Epithelial cell of esophagus (primary cell): ENCODE measurements around the gene PHF5A.
A peak's percentile ranks its signal among the peaks of the same experiment; 100 is the strongest.

Source experiments
- DNase-seq: peaks from one replicate; pipeline ENCODE4 v3.0.0; 2010; ENCODE audit warnings: low read depth
- H3K4me3 ChIP-seq: 2 replicates; pipeline ENCODE4 v1.5.1; 2011; ENCODE audit warnings: mild to moderate bottlenecking, low read length, control low read depth
- CTCF ChIP-seq: IDR thresholded peaks from 2 replicates; pipeline ENCODE4 v1.5.1; 2011; ENCODE audit warnings: low read depth, mild to moderate bottlenecking, low read length, control low read depth, inconsistent platforms; ENCODE audit not compliant: insufficient read depth; ENCODE audit errors: missing control alignments

PHF5A gene

DNA sequence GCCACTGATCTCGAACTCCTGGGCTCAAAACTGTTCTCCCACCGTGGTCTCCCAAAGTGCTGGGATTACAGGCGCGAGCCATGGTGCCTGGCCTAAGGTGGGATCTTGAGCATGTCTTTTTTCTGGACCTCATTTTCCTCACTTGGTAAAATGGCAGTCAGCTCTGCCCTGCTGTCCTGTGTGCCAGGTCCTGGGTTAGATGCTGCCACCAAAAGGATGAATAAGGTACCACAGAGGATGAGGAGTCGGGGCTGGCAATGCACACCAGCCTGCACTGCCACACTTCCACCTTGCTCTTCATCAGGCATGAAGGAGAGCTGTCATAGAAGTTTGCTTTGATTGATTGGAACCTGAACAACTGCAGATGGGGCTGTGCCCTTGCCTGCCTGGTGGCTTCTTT is 32.7 kb upstream of the PHF5A start:
- H3K4me3 ChIP-seq: no peak overlapping the region
- peak; percentile 23 for DNase-seq
- peak; percentile 37 for TF ChIP-seq CTCF

DNA sequence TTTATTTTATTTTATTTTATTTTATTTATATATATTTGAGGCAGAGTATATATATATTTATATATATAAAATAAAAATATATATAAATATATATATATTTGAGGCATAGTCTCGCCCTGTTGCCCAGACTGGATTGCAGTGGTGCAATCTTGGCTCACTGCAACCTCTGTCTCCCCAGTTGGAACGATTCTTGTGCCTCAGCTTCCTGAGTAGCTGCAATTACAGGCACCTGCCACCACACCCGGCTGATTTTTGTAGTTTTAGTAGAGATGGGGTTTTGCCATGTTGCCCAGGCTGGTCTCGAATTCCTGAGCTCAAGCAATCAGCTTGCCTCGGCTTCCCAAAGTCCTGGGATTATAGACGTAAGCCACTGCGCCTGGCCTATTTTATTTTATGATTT is 31.8 kb upstream of the PHF5A start:
- no peak for DNase-seq
- no peak overlapping the region for H3K4me3 ChIP-seq
- TF ChIP-seq CTCF: no peak

GRCh38 chr22:41499624-41500280 is 31.3 kb upstream of the PHF5A start:
- no peak for DNase-seq
- H3K4me3 ChIP-seq: no peak overlapping the region

GRCh38 chr22:41498303-41498835 is 29.9 kb upstream of the PHF5A start:
- DNase-seq: peak; percentile 39
- no peak for TF ChIP-seq CTCF
- H3K4me3 ChIP-seq: no peak overlapping the region

More at GRCh38 chr22:41499624-41500280, 31.3 kb upstream of the PHF5A start:
- TF ChIP-seq CTCF: no peak

DNA sequence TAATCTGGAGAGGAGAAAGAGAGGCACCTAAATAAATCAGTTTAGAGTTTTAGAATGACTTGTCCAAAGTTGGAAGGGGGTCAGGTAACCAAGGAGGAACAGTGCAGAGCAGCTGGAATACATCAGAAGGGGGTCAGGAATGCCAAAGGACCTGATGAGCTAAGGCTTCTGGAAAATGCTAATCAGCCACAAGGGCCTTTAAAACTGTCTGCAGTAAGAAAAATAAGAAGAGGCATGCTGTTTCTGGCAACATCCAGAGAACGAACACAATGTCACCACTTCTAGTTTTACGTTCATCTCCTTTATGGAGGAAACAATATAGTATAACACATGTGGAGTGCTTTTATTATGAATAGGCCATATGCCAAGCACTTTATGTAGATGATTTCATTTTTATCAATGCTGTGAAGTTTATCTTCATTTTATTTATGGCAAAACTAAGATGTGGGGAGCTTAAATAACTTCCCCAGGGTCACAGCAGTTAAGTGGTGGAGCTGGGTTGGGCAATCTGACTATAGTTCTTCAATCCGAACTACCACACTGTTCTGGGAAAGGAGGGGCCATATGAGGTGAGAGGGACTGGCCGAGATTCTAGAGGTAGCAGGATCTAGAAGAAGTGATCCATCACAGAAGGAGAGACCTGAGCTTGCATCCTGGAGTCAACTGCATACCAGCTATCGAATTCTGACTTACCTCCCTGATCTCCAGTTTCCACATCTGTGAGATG is 23.0 kb upstream of the PHF5A start:
- no peak for TF ChIP-seq CTCF
- no peak for DNase-seq
- no peak overlapping the region for H3K4me3 ChIP-seq

GRCh38 chr22:41488596-41489385 is 20.3 kb upstream of the PHF5A start:
- no peak overlapping the region for H3K4me3 ChIP-seq
- no peak for TF ChIP-seq CTCF
- no peak for DNase-seq
